ENCODE results near the gene RAB3GAP2.

DNA sequence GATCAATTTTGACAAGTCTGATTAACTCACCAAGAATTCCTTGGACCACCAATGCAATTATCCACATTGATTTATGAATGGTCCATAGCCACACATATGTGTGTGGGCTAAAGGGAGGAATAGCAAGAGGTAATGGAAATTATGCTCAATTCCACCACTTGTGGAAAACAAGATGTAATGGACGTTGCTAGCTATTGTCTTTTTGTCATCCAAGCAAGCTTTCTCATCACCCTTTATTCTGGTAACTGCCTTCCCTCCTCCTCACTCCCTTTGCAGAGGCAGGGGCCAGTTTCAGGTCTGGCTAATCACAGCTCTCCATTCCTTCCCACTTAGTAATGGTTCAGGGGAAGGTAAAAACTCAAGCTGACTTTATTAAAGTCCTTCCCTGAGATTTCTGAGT lies 24.7 kb upstream of the RAB3GAP2 start:
- no peak for TF ChIP-seq POLR2AphosphoS5 (IDR thresholded peaks at IDR 0.05; ENCODE audit: borderline replicate concordance, low read depth, low read length)
- TF ChIP-seq EZH2 (IDR thresholded peaks at IDR 0.05) = no peak
- TF ChIP-seq FOXP2 (optimal IDR thresholded peaks at IDR 0.05; ENCODE audit: control extremely low read depth, extremely low read length, insufficient read depth) = no peak

Data from SK-N-MC (cell line).